GM19372 (cell line): ENCODE measurements around the gene KPRP.

ENCODE experiments used
- ATAC-seq: cut with Tn5 transposase; IDR thresholded peaks from one replicate; pipeline ENCODE4 v1.9.1; 2021; ENCODE audit warnings: mild to moderate bottlenecking, low read depth, moderate library complexity; ENCODE audit not compliant: unreplicated experiment

Gene KPRP

GRCh38 chr1:152768847-152769533, 11.2 kb downstream of the KPRP start:
- no peak for ATAC-seq

- no peak for ATAC-seq
Observed at GRCh38 chr1:152770411-152770810, 12.6 kb downstream of the KPRP start.

- no peak for ATAC-seq
Observed at GRCh38 chr1:152774875-152775274, 17.1 kb downstream of the KPRP start, which contains the start of gene LCE1F. LCE1F (plus strand) TSS chr1:152775140; CDS start chr1:152776372, 1,232 bp downstream.

- ATAC-seq = no peak
Observed at GRCh38 chr1:152776361-152776760, 18.5 kb downstream of the KPRP start.

- no peak for ATAC-seq
Observed at GRCh38 chr1:152777510-152778137, 19.8 kb downstream of the KPRP start.

- no peak for ATAC-seq
Observed at GRCh38 chr1:152783095-152783494, 25.3 kb downstream of the KPRP start.

GRCh38 chr1:152786077-152786476, 28.3 kb downstream of the KPRP start, which contains the start of gene LCE1E:
LCE1E (plus strand) TSS chr1:152786257; CDS start chr1:152787300, 1,043 bp downstream.
- no peak for ATAC-seq

- ATAC-seq = no peak
Observed at GRCh38 chr1:152795686-152796085, 37.9 kb downstream of the KPRP start.

GRCh38 chr1:152796421-152796820, 38.6 kb downstream of the KPRP start, which contains the start of gene LCE1D:
LCE1D (plus strand) TSS chr1:152796721; CDS start chr1:152797795, 1,074 bp downstream.
- ATAC-seq = no peak

GRCh38 chr1:152801333-152801732, 43.5 kb downstream of the KPRP start:
- ATAC-seq = no peak

- ATAC-seq = no peak
Observed at GRCh38 chr1:152806576-152806975, 48.8 kb downstream of the KPRP start, which contains the start of gene LCE1C. LCE1C (minus strand) TSS chr1:152806651; CDS start chr1:152805478, 1,173 bp downstream.

- no peak for ATAC-seq
Observed at GRCh38 chr1:152811050-152811449, 53.2 kb downstream of the KPRP start.
